IPS DF 4.7 (cell line): ENCODE results near the gene DNAJC21.

Source experiments
- DNase-seq: peaks from one replicate; pipeline ENCODE4 v3.0.0-alpha.2; 2013; ENCODE audit warnings: low spot score; ENCODE audit errors: extremely low read depth

Gene DNAJC21

GRCh38 chr5:34929134-34929719 is at the start of gene DNAJC21:
Gene DNAJC21, plus strand, starts transcription at chr5:34929559. Its CDS starts 261 bp downstream, at chr5:34929820.
- DNase-seq: no peak

DNA sequence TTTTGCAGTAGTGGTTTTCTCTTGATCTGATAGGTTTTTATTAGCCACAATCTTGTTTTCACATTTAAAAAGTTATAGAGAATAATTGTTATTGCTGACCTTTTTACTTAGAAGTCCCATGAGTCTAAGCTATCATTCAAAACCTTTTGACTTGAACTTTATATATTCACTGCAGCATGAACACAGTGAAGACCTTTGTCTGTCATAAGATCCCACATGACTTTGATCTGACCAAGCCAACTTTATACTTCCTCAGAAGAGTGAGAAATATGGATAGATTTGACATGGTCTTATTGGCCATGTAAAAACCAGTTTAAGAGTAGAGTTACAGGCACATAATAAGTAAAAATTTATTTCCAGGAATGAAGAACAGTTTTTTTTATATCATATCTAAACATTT is 48.1 kb upstream of the DNAJC21 start:
- DNase-seq: no peak

GRCh38 chr5:34886392-34887119 is 42.8 kb upstream of the DNAJC21 start:
- DNase-seq: no peak

DNA sequence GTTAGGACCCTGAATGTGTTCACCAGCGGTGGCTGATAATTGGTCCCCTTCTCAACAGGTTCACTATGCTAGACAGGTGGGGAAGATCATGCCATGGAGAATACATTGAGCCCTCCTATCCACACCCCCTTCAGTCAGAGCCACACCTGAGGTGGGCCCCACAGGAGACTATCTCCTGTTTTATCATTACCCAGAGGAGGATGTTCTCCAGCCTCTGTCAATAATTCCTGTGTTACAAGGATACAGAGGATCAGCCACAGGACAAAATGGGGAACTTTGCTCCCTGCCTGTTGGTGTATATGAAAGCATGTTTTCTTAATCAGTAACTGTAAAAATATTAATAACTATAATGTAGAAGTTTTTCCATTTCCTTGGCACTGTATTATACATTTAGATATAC is 40.0 kb upstream of the DNAJC21 start:
- DNase-seq: no peak

DNA sequence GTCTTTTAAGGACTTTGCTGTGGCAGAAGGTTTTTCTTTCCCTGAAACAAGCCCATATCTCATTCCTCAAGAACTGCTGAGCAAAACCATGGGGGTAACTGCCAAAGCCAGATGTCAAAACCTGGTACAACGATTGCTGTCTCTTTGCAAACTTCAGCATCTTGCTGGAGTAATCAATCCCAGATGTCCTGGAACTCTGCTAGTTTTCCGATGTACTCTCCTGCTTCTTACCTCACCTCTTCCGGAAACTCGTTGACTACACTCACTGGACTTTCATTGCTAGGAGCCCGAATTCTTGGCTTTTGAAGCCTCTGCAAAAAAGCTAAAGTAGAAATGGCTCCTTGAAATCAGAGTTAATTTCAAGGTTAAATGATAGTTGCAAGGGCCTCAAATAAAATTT is 37.4 kb upstream of the DNAJC21 start:
- DNase-seq: no peak

GRCh38 chr5:34892414-34892813 is 36.9 kb upstream of the DNAJC21 start:
- no peak for DNase-seq

- no peak for DNase-seq
Measured at GRCh38 chr5:34894716-34895115, 34.6 kb upstream of the DNAJC21 start.

DNA sequence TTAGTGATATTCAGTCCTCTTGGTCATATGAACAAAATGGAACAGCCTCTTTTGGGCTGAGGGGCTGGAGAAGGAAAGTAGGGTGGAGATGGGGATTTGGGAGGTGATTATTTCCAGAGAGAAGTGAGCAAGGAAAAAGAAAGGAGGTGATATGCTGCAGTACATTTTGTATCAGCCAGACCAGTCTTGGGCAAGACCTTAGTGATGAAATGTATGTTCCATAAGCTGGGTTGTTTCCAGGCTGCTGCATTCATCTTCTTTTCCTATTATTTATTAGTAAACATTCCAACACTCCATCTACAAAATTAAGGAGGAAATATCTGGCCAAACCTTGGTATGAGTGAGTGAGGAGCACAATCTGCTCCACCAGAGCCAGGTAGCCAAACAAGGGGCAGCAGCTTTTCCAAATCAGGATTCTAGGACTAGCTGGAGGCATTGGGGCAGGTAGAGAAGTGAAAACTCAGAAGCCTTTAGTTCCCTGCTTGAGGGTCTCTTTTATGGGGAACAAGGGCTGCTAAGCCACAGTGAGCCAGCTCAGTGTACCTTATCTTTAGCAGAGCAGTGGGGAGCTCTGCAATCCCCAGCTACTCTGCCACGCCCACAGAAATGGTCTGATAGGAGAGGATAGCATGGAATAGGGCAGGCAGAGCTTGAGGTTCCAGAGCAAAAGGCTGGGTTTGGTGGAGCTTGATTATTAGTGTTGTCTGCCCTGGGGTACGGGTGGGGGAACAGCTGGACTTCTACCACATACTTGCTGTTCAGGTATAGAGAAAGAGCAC is 33.5 kb upstream of the DNAJC21 start:
- DNase-seq: no peak

GRCh38 chr5:34897646-34898045 is 31.7 kb upstream of the DNAJC21 start:
- no peak for DNase-seq

DNA sequence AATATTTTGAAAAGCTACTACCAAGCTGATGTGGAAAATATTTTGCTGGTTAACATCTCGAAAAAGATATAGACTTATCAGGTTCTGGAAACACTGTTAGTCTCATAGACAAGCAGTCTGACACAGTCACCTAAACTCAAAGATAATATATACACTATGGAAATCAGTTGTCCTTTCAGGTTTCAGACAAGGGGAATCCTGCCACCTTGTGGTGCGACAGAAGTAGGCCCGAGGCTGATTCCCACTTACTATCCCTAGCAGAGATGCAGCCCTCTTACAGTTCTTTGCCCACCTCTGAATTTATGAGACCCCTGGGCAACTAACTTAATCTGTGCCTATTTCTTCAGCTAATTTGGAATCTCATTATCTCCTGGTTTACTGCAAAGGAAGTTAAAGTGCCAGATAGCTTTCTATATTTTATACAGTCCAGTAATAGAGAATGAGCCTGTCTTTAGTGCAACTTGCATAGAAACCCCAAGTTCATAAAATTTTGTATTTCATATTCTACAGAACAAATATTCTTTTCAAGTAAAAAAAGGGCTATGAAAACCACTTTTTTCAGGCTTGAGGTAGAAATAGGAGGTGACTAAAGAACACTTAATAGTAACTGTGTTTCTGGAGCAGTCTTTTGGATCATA is 31.0 kb upstream of the DNAJC21 start:
- peak; percentile 49 for DNase-seq

DNA sequence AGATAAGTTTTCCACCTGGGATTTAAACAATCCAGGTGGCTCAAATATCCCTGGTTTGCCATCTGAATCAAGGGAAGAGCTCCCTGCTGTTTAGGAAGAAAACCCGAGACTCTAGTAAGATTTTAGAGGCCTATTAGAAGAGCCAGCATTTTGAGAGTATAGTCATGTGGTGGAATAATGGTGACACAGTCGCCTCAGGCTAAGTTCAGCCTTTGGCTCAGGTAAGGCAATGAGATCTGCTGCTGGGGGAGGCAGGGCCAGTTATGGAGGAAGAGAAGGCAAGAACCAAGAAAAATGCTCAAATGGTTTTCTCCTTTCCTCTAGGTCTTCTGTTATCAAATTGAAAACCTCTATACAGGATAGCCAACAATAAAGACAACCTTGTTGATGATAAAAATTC is 30.3 kb upstream of the DNAJC21 start:
- DNase-seq: no peak

- DNase-seq: no peak
Measured at GRCh38 chr5:34900652-34901051, 28.7 kb upstream of the DNAJC21 start.

- DNase-seq: no peak
Measured at GRCh38 chr5:34903260-34903659, 26.1 kb upstream of the DNAJC21 start.

DNA sequence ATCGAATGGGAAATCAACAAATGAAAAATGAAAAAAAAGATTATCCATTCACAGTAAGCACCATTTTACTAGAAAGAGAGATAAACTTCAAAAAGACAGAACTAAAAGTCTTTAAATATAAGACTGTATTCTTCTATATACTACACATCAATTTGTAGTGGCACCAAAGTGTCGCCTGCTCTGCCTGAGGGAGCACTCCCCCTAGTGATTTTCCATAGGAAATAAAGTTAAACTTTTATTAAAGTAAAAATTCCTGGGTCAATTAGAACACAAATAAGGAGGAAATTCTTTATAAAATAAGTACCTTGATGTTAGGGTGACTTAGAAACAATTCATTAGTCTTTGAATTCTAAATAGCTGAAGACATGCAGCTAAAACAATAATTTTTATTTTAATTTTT is 23.8 kb upstream of the DNAJC21 start:
- no peak for DNase-seq

DNA sequence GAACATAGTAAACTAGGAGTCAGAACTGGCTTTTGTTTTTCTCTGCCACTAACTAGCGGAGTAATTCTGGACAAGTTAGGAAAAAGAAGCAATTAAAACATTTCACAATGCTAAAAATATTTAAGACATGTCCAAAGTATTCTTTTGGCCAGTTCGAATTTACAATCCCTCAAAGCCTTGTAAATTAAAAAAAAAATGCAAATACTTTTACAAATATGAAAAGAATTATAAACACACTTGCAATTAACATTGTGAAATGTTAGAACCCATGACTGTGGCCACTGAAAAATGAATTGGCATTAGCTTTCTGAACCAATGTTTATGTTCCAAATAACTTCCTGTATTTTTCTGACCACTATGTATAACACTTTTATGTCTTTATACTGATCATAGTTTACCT is 16.3 kb upstream of the DNAJC21 start:
- no peak for DNase-seq

GRCh38 chr5:34914671-34915138 is 14.7 kb upstream of the DNAJC21 start:
- DNase-seq: no peak

DNA sequence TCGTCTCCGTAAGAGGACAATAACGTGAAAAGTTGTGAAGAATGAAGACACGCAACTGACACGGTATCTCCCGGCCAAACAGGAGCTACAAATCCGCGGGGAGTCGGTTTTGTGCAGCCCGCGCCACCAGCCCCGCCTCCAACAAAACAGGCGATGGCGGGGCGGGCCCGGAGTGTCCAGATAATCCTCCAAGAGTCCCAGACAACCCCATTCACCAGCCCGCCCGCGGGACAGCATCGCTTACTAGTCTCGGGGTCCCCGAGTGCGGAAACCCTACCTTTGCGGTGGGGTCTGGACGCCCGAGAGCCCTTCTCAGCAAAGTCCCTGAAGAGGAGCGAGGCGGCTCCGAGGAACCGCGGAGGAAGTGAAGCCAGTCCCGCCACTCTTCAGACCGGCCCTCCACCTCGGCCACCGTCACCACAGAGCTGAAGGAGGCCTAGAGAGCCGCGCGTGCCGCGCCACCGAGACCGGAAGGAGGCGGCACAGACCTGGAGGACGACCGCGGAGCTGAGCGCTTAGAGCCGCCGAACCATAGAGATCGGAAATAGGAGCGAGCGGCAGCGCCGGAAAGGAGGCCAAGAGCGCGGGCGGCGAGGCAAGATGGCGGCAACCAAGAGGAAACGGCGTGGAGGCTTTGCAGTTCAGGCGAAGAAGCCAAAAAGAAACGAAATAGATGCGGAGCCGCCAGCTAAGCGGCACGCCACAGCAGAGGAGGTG is 14.1 kb upstream of the DNAJC21 start, which contains the start of the genes BRIX1 and RAD1:
Gene BRIX1, plus strand, starts transcription at position 573 of the 717 bp plus-strand sequence. Its CDS starts 28 bp downstream, at position 601.
Gene RAD1, minus strand, starts transcription at position 366 of the 717 bp plus-strand sequence. CDS start 612 bp downstream, outside the sequence.
- peak; percentile 89 for DNase-seq

DNA sequence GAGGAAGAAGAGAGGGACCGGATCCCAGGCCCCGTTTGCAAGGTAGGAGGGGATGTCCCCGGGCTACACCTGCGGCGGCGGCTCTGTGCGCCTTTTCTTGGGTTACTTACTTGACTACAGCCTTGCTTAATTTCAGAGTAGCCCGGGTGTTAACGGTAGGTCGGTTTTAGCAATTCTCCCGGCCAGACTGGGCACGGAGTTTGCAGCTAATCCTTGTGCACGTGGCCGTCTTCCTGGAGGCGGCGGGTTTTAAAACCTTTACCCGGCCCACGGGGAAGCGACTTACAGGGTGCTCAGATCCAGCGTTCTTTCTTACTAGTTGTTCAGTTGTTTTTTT is 13.5 kb upstream of the DNAJC21 start:
- no peak for DNase-seq

DNA sequence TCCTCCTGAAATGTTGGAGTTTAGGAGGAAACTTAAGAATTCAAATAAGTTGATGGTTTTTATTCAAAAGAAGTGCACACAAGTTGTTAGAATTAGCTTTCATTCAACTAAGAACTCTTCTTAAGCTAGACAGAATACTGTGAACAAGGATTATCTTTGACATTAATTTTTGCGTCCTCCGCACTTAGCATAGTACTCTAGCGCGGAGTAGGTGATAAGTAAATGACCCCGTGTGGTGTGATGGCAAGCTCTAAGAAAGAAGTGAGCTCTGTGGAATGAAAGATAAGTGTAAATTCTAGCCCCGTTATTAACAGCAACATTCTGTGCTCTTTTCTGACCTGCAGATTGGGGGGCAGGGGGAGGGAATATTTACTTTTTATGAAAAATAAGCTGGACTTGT is 12.8 kb upstream of the DNAJC21 start:
- no peak for DNase-seq

GRCh38 chr5:34918025-34918424 is 11.3 kb upstream of the DNAJC21 start:
- DNase-seq: no peak

- no peak for DNase-seq
Measured at GRCh38 chr5:34919077-34919476, 10.3 kb upstream of the DNAJC21 start.
